ENCODE measurements around the gene EPHB2. TPM values are rescaled to one million over a fixed set of nuclear protein-coding genes. Genes with fewer than 3 reads are reported as not detected.

EPHB2 gene
- total and polyA plus RNA-seq, 2 donors (not counting 3 experiments of a cell fraction or from before 2014, with no cell fraction given), result 50.8 to 69.1 TPM

GRCh38 chr1:22662318-22662717 lies 48.3 kb upstream of the EPHB2 start:
- H2AFZ ChIP-seq (ENCODE audit: low read depth, low read length), result no peak overlapping the region
- FAIRE-seq (no peak), DNase-seq (ENCODE audit: low read depth, low spot score) (no peak)
- H3K4me3 ChIP-seq (replicated peaks in 1 of 3; ENCODE audit: insufficient read depth in 1 of 3, low read depth in 1 of 3, low read length in 3 of 3), result no peak overlapping the region
- H3K9ac ChIP-seq (replicated peaks; ENCODE audit: extremely low read depth, insufficient read depth, low read length), result no peak overlapping the region
- peaks cover 0 to 1% of the 10 kb centered on the region in 2 experiments for H3K27me3 ChIP-seq (ENCODE audit: control insufficient read depth in 2 of 2, insufficient read depth in 2 of 2, low read length in 2 of 2)
- H3K9me3 ChIP-seq (replicated peaks; ENCODE audit: control insufficient read depth, insufficient read depth, low read length), result no peaks in the 10 kb centered on the region
- H3K9me1 ChIP-seq (replicated peaks; ENCODE audit: control insufficient read depth, extremely low read depth, insufficient read depth, low read length), result no peaks in the 10 kb centered on the region
- CTCF ChIA-PET, result interaction anchor here (1.3 to 7.3 kb wide), 3 partner anchors 242 to 302 kb away, joined by 3 to 125 read pairs (median 8); no protein-coding TSS in a partner anchor
- intact Hi-C loops (cut with micrococcal nuclease), result no loop called here
- no peaks in the 10 kb centered on the region for H3K79me2 ChIP-seq (ENCODE audit: control insufficient read depth, insufficient read depth, low read length)
- TF ChIP-seq JUN (IDR thresholded peaks at IDR 0.05; ENCODE audit: borderline replicate concordance, insufficient read depth, insufficient read length, low read depth) (no peak), POLR2A (IDR thresholded peaks at IDR 0.05; ENCODE audit: low read depth, low read length) (no peak), CTCF (IDR thresholded peaks at IDR 0.05; ENCODE audit: extremely low read depth in 1 of 2, insufficient read depth in 1 of 2, low read depth in 1 of 2, low read length in 2 of 2) (no peak), MYC (IDR thresholded peaks at IDR 0.05; ENCODE audit: low read depth, low read length) (no peak)
- dilution Hi-C loops (cut with MboI; ENCODE audit: extremely low pct_ligation_motif_present, low sequenced_read_pairs), result loop anchor here (25.0 kb wide), 1 partner anchor 300 kb away; the partner anchor contains the start of gene LACTBL1
- H4K20me1 ChIP-seq (replicated peaks; ENCODE audit: control insufficient read depth, extremely low read depth, insufficient read depth, low read length), result no peaks in the 10 kb centered on the region
- H3K27ac ChIP-seq (ENCODE audit: insufficient read depth, low read depth, low read length), result no peak overlapping the region
- no peaks in the 10 kb centered on the region for H3K36me3 ChIP-seq (ENCODE audit: control insufficient read depth in 2 of 2, extremely low read depth in 1 of 2, insufficient read depth in 2 of 2, low read length in 2 of 2)
- H3K4me2 ChIP-seq (ENCODE audit: insufficient read depth, low read length), result no peak overlapping the region
- H3K4me1 ChIP-seq (ENCODE audit: control insufficient read depth, extremely low read depth, insufficient read depth, low read length), result no peaks in the 10 kb centered on the region
- BruUV-seq (replicated peaks), result no TSS peak
- POLR2A ChIA-PET, result no interaction called here

DNA sequence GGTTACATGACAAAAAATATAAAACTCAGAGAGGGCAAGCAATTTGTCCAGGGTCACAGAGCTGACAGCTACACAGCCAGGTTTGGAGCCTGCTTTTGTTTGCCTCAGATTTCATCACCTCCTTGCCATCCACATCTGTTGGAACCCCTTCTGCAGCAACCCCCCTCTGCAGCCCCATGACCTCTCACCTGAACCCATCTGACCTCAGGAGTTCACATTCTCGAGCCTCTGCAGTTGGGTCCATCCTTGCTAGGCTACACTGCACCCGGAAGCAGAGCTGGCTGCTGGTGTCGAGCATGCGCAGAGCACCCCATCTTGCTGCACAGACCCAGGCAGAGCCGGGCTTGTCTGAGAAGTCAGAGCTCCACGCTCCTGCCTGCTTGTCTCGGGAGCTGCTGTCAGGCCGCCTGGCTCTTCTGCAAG lies 47.6 kb upstream of the EPHB2 start:
- BruUV-seq (replicated peaks), result no TSS peak
- Histone ChIP-seq H4K20me1 (replicated peaks; ENCODE audit: control insufficient read depth, extremely low read depth, insufficient read depth, low read length) (no peaks in the 10 kb centered on the region), H3K4me2 (ENCODE audit: insufficient read depth, low read length) (no peak overlapping the region), H3K36me3 (ENCODE audit: control insufficient read depth in 2 of 2, extremely low read depth in 1 of 2, insufficient read depth in 2 of 2, low read length in 2 of 2) (no peaks in the 10 kb centered on the region), H3K79me2 (ENCODE audit: control insufficient read depth, insufficient read depth, low read length) (no peaks in the 10 kb centered on the region), H2AFZ (ENCODE audit: low read depth, low read length) (no peak overlapping the region), H3K9ac (replicated peaks; ENCODE audit: extremely low read depth, insufficient read depth, low read length) (no peak overlapping the region), H3K27ac (ENCODE audit: insufficient read depth, low read depth, low read length) (no peak overlapping the region), H3K9me3 (replicated peaks; ENCODE audit: control insufficient read depth, insufficient read depth, low read length) (no peaks in the 10 kb centered on the region), H3K4me3 (replicated peaks in 1 of 3; ENCODE audit: insufficient read depth in 1 of 3, low read depth in 1 of 3, low read length in 3 of 3) (no peak overlapping the region), H3K4me1 (ENCODE audit: control insufficient read depth, extremely low read depth, insufficient read depth, low read length) (no peaks in the 10 kb centered on the region), H3K27me3 (ENCODE audit: control insufficient read depth in 2 of 2, insufficient read depth in 2 of 2, low read length in 2 of 2) (peaks cover 0 to 5% of the 10 kb centered on the region in 2 experiments), H3K9me1 (replicated peaks; ENCODE audit: control insufficient read depth, extremely low read depth, insufficient read depth, low read length) (no peaks in the 10 kb centered on the region)
- POLR2A ChIA-PET, result no interaction called here
- CTCF ChIA-PET, result interaction anchor here (1.3 to 7.3 kb wide), 5 partner anchors 41 to 308 kb away, joined by 3 to 125 read pairs (median 4); no protein-coding TSS in a partner anchor
- intact Hi-C loops (cut with micrococcal nuclease), result no loop called here
- dilution Hi-C loops (cut with MboI; ENCODE audit: extremely low pct_ligation_motif_present, low sequenced_read_pairs), result loop anchor here (25.0 kb wide), 1 partner anchor 299 kb away; the partner anchor contains the start of gene LACTBL1
- FAIRE-seq, result no peak
- TF ChIP-seq POLR2A (IDR thresholded peaks at IDR 0.05; ENCODE audit: low read depth, low read length), result no peak
- no peak for TF ChIP-seq POLR2AphosphoS5 (IDR thresholded peaks at IDR 0.05; ENCODE audit: insufficient read depth, low read depth, low read length)
- no peak for TF ChIP-seq CTCF (IDR thresholded peaks at IDR 0.05; ENCODE audit: extremely low read depth in 1 of 2, insufficient read depth in 1 of 2, low read depth in 1 of 2, low read length in 2 of 2)
- TF ChIP-seq GATA2 (IDR thresholded peaks at IDR 0.05; ENCODE audit: insufficient read depth, insufficient read length, low read depth, low read length), result no peak
- TF ChIP-seq JUN (IDR thresholded peaks at IDR 0.05; ENCODE audit: borderline replicate concordance, insufficient read depth, insufficient read length, low read depth), result no peak
- no peak for TF ChIP-seq EZH2 (IDR thresholded peaks at IDR 0.05; ENCODE audit: borderline replicate concordance, low read depth, low read length, severe bottlenecking)
- TF ChIP-seq FOS (IDR thresholded peaks at IDR 0.05; ENCODE audit: borderline replicate concordance, insufficient read depth, low read length), result no peak
- TF ChIP-seq MYC (IDR thresholded peaks at IDR 0.05; ENCODE audit: low read depth, low read length), result no peak
- no peak for TF ChIP-seq MAX (IDR thresholded peaks at IDR 0.05; ENCODE audit: insufficient read depth, insufficient read length)
- no peak for DNase-seq (ENCODE audit: low read depth, low spot score)
